WTC11 (cell line): ENCODE data around the gene KHDC4.

Experiments
- NFYB ChIP-seq: sonication (generic); formaldehyde crosslinking; conservative IDR thresholded peaks from 2 replicates; pipeline ENCODE4 v1.8.0; 2022; ENCODE audit warnings: low read depth, missing genetic modification reagents
- ZNF121 ChIP-seq: sonication (generic); formaldehyde crosslinking; IDR thresholded peaks from 2 replicates; pipeline ENCODE4 v1.8.0; 2023; ENCODE audit warnings: missing genetic modification reagents
- ZNF219 ChIP-seq: sonication (generic); formaldehyde crosslinking; IDR thresholded peaks from 2 replicates; pipeline ENCODE4 v1.8.0; 2023; ENCODE audit warnings: missing genetic modification reagents, mild to moderate bottlenecking, borderline replicate concordance
- ZNF317 ChIP-seq: sonication (generic); formaldehyde crosslinking; IDR thresholded peaks from 2 replicates; pipeline ENCODE4 v1.8.1; 2023; ENCODE audit warnings: low read depth, mild to moderate bottlenecking, moderate library complexity, missing genetic modification reagents, borderline replicate concordance
- TF ChIP-seq, protein P1 (sequence below): fragments of 200-600 bp; IDR thresholded peaks from 2 replicates; pipeline ENCODE4 v1.8.0; 2022; ENCODE audit warnings: antibody characterized with exemption
- TF ChIP-seq, protein P2 (sequence below): sonication (generic); formaldehyde crosslinking; IDR thresholded peaks from 2 replicates; pipeline ENCODE4 v1.8.1; 2023; ENCODE audit warnings: mild to moderate bottlenecking, missing genetic modification reagents, borderline replicate concordance

DNA sequence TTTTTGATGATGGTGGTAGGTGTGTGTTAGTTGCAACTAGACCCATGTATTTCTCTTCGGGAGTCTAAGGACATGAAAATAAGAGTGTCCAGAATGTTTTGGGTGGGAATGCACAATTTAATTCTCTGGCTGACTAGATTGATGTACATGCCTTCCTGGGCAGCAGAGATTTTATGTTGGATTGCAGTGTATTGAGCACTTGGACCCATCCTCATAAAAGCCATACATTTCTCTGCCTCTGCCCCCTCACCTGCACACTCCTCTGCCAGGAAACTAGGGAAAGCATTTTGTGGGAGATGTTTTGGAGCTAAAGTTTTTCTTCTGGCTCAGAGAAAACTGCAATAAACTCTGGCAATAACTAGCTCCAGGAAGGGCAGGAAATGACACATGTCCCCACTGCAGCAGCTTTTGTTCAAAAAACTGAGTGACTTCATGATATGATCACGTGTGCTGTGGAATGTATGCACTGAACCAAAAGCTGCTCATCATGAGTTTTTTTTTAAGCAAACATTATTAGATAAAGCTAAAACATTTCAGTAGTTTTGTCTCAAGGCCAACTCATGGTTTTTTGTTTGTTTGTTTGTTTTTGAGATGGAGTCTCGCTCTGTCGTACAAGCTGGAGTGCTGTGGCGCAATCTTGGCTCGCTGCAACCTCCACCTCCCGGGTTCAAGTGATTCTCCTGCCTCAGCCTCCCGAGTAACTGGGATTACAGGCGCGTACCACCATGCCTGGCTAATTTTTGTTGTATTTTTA lies 40.6 kb downstream of the KHDC4 start:
- TF ChIP-seq, protein P1, sequence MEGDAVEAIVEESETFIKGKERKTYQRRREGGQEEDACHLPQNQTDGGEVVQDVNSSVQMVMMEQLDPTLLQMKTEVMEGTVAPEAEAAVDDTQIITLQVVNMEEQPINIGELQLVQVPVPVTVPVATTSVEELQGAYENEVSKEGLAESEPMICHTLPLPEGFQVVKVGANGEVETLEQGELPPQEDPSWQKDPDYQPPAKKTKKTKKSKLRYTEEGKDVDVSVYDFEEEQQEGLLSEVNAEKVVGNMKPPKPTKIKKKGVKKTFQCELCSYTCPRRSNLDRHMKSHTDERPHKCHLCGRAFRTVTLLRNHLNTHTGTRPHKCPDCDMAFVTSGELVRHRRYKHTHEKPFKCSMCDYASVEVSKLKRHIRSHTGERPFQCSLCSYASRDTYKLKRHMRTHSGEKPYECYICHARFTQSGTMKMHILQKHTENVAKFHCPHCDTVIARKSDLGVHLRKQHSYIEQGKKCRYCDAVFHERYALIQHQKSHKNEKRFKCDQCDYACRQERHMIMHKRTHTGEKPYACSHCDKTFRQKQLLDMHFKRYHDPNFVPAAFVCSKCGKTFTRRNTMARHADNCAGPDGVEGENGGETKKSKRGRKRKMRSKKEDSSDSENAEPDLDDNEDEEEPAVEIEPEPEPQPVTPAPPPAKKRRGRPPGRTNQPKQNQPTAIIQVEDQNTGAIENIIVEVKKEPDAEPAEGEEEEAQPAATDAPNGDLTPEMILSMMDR: no peak
- TF ChIP-seq, protein P2, sequence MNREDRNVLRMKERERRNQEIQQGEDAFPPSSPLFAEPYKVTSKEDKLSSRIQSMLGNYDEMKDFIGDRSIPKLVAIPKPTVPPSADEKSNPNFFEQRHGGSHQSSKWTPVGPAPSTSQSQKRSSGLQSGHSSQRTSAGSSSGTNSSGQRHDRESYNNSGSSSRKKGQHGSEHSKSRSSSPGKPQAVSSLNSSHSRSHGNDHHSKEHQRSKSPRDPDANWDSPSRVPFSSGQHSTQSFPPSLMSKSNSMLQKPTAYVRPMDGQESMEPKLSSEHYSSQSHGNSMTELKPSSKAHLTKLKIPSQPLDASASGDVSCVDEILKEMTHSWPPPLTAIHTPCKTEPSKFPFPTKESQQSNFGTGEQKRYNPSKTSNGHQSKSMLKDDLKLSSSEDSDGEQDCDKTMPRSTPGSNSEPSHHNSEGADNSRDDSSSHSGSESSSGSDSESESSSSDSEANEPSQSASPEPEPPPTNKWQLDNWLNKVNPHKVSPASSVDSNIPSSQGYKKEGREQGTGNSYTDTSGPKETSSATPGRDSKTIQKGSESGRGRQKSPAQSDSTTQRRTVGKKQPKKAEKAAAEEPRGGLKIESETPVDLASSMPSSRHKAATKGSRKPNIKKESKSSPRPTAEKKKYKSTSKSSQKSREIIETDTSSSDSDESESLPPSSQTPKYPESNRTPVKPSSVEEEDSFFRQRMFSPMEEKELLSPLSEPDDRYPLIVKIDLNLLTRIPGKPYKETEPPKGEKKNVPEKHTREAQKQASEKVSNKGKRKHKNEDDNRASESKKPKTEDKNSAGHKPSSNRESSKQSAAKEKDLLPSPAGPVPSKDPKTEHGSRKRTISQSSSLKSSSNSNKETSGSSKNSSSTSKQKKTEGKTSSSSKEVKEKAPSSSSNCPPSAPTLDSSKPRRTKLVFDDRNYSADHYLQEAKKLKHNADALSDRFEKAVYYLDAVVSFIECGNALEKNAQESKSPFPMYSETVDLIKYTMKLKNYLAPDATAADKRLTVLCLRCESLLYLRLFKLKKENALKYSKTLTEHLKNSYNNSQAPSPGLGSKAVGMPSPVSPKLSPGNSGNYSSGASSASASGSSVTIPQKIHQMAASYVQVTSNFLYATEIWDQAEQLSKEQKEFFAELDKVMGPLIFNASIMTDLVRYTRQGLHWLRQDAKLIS (CRISPR knock-in tag): no peak
- TF ChIP-seq ZNF121 (CRISPR knock-in tag) (no peak), NFYB (CRISPR knock-in tag) (no peak), ZNF317 (no peak), ZNF219 (CRISPR knock-in tag) (no peak)
